ENCODE measurements around the gene RBM47. TPM values are rescaled to one million over a fixed set of nuclear protein-coding genes. Genes with fewer than 3 reads are reported as not detected.

Gene RBM47
- total RNA-seq, 1 donor = 2.2 TPM

GRCh38 chr4:40577588-40578253 is 51.9 kb downstream of the RBM47 start:
- Histone ChIP-seq H3K4me1 (ENCODE audit: insufficient read depth, low read length) (peaks cover 25% of the 10 kb centered on the region), H3K36me3 (ENCODE audit: insufficient read depth, low read length) (no peaks in the 10 kb centered on the region), H3K4me3 (ENCODE audit: insufficient read depth, low read length) (no peak overlapping the region), H4K20me1 (ENCODE audit: insufficient read depth, low read length) (no peaks in the 10 kb centered on the region), H3K9me3 (ENCODE audit: low read depth, low read length) (no peaks in the 10 kb centered on the region), H3K27me3 (ENCODE audit: insufficient read depth, low read length) (no peaks in the 10 kb centered on the region), H2AFZ (ENCODE audit: low read length) (peak overlapping the region; percentile 10), H3K79me2 (ENCODE audit: insufficient read depth, low read length) (no peaks in the 10 kb centered on the region), H3K4me2 (ENCODE audit: insufficient read depth, low read length) (peak overlapping the region; percentile 63), H3K27ac (ENCODE audit: low read depth, low read length) (peak overlapping the region; percentile 73)
- no peak for DNase-seq (ENCODE audit: insufficient read length, low spot score, missing footprints)
- no peak for TF ChIP-seq CTCF (IDR thresholded peaks at IDR 0.05; ENCODE audit: extremely low read depth, low read depth, low read length)

- Histone ChIP-seq H3K9me3 (ENCODE audit: low read depth, low read length) (no peaks in the 10 kb centered on the region), H3K79me2 (ENCODE audit: insufficient read depth, low read length) (no peaks in the 10 kb centered on the region), H4K20me1 (ENCODE audit: insufficient read depth, low read length) (no peaks in the 10 kb centered on the region), H2AFZ (ENCODE audit: low read length) (peak overlapping the region; percentile 78), H3K4me2 (ENCODE audit: insufficient read depth, low read length) (peak overlapping the region; percentile 63), H3K4me3 (ENCODE audit: insufficient read depth, low read length) (peak overlapping the region; percentile 52), H3K27me3 (ENCODE audit: insufficient read depth, low read length) (no peaks in the 10 kb centered on the region), H3K36me3 (ENCODE audit: insufficient read depth, low read length) (no peaks in the 10 kb centered on the region), H3K27ac (ENCODE audit: low read depth, low read length) (peak overlapping the region; percentile 73), H3K4me1 (ENCODE audit: insufficient read depth, low read length) (peaks cover 25% of the 10 kb centered on the region)
- peak; percentile 90 for DNase-seq (ENCODE audit: insufficient read length, low spot score, missing footprints)
- TF ChIP-seq CTCF (IDR thresholded peaks at IDR 0.05; ENCODE audit: extremely low read depth, low read depth, low read length) = no peak
Measured at GRCh38 chr4:40576651-40577480, 52.8 kb downstream of the RBM47 start.

- Histone ChIP-seq H3K9me3 (ENCODE audit: low read depth, low read length) (no peaks in the 10 kb centered on the region), H3K4me1 (ENCODE audit: insufficient read depth, low read length) (peaks cover 30% of the 10 kb centered on the region), H3K79me2 (ENCODE audit: insufficient read depth, low read length) (no peaks in the 10 kb centered on the region), H3K36me3 (ENCODE audit: insufficient read depth, low read length) (no peaks in the 10 kb centered on the region), H3K4me2 (ENCODE audit: insufficient read depth, low read length) (no peak overlapping the region), H4K20me1 (ENCODE audit: insufficient read depth, low read length) (no peaks in the 10 kb centered on the region), H2AFZ (ENCODE audit: low read length) (no peak overlapping the region), H3K27ac (ENCODE audit: low read depth, low read length) (no peak overlapping the region), H3K27me3 (ENCODE audit: insufficient read depth, low read length) (no peaks in the 10 kb centered on the region), H3K4me3 (ENCODE audit: insufficient read depth, low read length) (no peak overlapping the region)
- no peak for DNase-seq (ENCODE audit: insufficient read length, low spot score, missing footprints)
- no peak for TF ChIP-seq CTCF (IDR thresholded peaks at IDR 0.05; ENCODE audit: extremely low read depth, low read depth, low read length)
Measured at GRCh38 chr4:40575846-40576245, 53.8 kb downstream of the RBM47 start.
